ENCODE data around the gene DOCK6. TPM values are rescaled to one million over a fixed set of nuclear protein-coding genes. Genes with fewer than 3 reads are reported as not detected.

The DOCK6 gene
- total RNA-seq, 1 experiment from 2014 or later, result 13.0 TPM

DNA sequence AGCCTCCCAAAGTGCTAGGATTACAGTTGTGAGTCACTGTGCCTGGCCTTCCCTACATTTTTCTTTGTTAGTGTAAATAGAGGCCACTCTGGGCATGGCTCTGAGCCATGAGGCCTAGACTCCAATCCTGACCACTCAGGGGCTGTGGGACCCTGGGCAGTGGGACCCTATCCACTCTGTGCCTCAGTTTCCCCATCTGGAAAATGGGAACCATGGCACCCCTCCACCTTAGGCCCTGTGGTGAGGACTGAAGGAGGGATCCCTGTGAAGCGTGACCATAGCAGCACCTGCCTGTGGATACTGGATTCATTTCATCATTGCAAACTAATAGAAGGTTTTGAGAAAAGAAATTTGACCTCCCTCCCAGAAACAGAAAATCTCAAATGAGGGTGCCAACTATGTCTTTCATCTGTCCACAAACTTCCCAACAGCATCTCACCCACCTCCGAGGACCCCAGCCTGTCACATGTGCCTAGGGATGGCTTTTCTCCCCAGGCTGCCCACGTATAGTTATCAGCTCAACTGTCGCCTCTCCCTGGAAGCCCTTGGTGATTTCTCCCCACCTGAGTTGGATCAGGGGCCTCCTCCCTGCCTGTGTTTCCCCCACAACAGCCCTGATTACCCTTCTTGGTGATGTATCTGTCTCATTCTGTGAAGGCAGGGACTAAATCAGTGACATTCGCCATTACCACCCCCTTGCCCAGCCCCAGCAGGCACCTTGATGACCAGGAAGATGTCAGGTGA is 17.3 kb downstream of the DOCK6 start:
- DNase-seq (ENCODE audit: low read depth), result peak; percentile 36

DNA sequence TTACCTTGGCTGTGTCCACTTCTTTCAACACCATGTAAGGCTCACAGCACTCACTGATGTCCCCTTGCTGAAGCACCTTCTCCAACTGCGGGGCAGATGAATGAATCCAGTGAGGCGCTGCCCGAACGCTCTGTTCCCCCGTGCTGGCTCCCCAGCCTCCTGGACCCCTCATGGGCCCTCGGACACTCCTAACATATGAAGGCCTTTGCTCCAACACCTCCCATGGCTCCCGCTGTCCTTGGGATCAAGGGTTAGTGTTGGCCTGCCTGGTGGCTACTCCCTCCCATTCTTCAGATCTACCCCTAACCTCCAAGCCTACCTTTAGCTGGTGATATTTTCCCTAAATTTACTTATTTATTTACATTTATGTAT is 18.5 kb downstream of the DOCK6 start:
- no peak for DNase-seq (ENCODE audit: low read depth)

DNA sequence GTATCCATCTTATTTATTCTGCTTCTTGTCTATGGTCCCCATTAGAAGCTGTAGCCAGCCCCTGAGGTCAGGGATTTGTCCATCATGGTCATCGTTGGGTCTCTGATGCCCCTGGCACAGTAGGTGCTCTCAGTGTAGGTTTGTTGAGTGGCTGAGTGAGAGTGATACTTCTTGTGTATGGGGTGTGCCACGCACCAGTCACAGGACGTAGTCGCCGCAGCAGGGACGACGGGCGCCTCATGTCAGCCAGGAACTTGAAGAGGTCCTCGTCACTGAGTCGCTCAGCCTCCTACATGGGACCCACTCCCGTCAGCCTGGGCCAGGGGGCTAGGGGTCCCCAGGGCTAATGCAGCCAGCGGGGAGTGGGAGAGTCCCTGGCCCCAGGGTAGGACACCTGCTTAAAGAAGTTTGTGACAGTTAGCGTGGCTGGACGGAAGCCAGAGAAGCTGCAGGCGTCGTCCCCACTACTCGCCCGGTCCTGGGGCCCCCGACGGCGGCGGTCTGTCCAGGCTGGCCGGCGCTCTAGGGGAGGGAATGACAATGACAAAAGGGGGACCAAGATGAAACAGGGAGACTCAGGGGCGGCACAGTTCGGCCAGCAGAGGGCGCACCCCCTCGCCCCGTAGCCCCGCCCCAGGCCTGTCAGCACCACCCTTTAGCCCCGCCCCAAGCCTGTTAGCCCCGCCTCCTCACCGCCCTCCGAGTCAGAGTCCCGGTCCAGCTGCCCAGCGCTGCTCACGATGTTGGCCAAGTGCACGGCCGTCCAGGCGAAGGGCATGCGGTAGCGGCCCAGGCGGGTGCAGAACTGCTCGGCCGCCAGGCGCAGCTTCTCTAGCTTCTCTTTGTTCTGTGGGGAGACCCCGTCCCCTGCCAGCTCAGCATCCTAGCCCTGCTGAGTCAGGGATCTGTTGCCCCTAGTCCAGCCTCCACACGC is 19.2 kb downstream of the DOCK6 start:
- peak; percentile 82 for DNase-seq (ENCODE audit: low read depth)

DNA sequence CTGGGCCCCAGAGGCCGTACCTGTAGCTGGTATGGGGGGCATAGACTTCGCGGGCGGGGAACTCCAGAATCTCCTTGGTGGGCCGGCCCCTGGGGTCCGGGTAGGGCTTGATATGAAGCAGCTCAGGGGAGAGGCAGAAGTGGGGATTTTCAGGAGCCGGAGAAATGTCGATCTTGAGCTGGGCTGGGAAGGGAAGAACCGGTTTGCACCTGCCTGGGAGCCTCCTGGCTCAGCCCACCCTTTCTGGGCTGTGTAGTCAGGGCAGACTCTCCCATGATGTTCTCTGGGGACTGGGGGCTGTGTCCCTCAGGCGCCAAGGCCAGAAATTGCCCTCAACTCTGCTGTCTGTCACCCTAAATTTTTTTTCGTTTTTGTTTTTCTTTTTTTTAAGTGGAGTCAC is 20.3 kb downstream of the DOCK6 start:
- DNase-seq (ENCODE audit: low read depth), result no peak

DNA sequence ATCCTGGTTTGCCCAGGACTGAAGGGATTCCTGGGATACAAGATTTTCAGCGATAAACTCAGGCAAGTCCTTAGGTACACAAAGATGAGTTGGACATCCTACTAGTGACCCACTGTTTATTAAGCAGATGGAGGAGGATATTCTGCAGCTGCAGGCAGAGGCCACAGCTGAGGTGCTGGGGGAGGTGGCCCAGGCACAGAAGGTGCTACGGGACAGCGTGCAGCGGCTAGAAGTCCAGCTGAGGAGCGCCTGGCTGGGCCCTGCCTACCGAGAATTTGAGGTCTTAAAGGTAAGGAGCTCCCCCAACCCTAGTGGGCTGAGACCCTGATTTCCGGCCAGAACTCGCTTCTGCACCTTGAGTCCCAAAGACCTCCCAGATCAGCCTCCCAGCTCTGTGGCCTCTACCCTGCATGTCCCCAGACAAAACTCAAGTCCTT is 22.3 kb downstream of the DOCK6 start:
- no peak for DNase-seq (ENCODE audit: low read depth)

DNA sequence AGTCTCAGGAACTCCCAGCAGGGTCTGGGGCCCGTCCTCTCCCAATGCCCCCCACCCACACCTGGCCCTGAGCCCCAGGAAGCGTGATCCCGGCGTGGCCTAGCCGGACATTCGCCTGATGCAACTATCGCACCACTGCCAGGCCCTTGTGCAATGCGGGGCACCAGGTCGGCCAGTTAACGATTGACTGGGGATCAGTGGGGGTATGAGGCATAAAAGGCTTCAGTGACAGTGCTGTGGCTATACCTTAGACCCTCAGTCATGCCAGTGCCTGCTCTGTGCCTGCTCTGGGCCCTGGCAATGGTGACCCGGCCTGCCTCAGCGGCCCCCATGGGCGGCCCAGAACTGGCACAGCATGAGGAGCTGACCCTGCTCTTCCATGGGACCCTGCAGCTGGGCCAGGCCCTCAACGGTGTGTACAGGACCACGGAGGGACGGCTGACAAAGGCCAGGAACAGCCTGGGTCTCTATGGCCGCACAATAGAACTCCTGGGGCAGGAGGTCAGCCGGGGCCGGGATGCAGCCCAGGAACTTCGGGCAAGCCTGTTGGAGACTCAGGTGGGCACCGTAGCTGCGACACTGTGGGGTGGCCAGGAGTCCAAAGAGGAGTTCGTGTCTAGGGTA is 22.8 kb downstream of the DOCK6 start, which contains the start of gene ANGPTL8:
ANGPTL8 (plus strand) TSS at position 243 of the 624 bp plus-strand sequence; CDS start at position 262, 19 bp downstream.
- no peak for DNase-seq (ENCODE audit: low read depth)

DNA sequence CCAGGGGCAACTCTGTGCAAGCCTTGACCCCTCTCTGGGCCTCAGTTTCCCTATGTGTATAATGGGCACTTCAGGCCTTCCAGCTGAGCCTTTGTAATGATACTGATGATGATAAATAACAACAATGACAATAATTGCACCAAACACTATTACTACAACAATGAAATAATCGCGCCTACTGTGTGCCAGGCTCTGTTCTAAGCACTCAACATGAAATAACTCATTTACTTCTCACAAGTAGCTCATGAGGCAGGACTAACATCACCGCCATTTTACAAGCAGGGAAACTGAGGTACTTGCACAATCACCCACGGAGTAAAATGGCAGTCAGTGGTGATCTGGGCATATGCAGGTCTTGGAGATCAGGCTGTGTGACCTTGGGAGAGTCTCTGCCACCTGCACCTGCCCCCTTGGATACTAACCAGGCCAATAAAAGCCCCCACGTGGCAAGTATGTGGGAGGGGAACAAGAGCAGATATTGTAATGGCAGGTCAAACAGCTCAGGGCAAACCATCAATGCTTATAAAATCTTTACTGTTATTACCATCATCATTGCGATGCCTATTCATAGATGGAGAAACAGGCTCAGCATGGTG is 23.4 kb downstream of the DOCK6 start:
- DNase-seq (ENCODE audit: low read depth), result no peak

DNA sequence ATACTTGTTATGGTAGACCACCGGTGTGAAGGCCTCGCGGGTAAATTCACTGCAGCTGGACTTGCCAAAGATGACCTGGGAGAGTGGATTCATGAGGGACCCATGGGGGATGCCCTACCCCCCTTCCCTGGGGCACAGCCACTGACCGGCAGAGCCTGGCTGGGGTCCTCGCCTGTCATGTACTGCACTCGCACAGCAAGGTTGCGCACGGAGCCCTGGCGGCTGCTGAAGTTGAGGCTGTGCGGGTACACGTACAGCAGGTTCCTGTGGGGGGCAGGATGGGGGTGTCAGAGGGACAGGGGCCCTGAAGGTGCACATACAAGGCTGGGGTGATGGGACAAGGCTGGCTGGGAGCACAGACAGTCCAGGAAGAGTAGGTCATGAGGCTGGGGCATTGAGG is 24.3 kb downstream of the DOCK6 start:
- DNase-seq (ENCODE audit: low read depth), result no peak

DNA sequence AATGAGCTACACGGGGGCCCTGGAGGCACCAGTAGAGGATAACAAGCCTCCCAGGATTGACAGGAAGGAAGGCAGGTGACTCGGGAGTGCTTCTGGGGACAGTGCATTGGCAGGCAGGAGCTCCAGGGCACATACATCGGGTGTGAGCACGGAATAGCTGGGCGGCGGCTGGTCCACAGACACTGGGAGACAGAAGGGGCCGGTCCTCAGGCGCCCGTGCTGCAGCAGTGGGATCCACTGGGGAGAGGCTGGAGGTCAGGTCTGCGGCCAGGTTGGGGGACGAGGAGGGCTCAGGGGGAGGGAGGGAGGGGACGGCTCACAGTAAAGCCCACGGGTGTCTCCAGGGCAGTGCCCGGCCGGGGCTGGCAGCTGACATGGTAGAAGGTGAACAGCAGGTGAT is 25.0 kb downstream of the DOCK6 start:
- no peak for DNase-seq (ENCODE audit: low read depth)

DNA sequence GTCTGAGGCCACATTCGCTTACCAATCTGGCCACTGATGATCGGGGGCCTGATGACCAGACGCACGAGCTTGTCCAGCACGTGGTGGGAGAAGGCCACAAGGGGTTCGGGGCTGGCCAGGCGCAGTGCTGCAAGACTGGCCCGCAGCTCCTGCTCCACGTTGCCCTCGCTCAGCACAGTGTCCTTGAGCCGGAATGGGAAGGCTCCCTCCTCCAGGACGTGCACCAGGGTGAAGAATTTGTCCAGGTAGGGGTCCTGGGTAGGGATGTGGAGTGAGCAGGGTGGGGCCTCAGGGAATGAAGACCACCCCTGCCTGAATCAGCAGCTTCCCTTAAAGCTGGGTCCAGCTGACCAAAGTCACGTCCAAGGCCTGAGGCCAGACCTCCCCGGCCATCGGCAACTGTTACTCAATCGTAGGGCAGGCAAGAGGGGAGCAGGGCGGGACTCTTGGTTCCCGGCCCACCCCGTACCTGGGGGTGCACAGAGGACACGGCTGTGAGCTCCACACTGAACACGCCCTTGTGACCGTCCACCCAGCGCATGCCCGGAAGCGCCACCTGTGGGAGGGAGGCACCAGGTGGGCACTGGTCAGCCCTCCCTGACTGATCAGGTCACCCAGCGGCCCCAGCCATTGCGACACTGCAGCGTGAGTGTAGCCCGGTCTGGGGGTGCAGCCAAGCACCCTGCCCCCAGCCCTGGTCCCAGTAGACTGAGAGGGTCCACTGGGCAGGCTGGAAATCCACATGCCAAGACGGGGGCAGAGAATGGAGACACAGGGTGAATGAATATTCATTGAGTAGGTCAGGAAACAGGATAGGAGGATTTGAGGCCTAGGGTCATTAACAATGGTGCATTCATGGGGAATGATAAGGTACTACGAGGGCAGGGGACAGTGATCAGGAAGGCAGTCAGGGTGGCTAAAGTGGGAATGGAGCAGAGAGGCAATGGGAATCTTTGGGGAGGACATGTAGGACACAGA is 25.7 kb downstream of the DOCK6 start:
- DNase-seq (ENCODE audit: low read depth), result no peak

DNA sequence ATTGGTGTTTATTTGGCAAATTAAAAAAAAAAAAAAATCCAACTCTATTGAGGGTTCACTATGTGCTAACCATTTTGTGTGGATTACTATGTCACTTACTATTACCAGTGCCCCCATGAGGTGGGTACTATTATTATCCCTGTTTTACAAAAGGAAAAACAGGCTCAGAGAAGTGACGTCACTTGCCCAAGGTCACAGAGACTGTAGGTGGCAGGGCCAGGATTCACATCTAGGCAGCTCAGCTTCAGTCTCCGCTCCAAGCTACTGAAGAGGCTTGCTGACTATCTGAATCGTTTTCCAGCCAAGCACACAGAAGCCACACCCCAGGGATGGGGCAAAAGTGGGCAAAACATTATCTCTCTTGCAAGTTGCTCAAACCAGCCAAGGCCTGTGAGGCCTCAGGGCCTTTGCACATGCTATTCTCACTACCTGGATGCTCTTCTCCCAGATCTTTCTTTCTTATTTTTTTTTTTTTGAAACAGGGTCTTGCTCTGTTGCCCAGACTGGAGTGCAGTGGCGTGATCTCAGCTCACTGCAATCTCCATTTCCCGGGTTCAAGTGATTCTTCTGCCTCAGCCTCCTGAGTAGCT is 27.7 kb downstream of the DOCK6 start:
- no peak for DNase-seq (ENCODE audit: low read depth)

DNA sequence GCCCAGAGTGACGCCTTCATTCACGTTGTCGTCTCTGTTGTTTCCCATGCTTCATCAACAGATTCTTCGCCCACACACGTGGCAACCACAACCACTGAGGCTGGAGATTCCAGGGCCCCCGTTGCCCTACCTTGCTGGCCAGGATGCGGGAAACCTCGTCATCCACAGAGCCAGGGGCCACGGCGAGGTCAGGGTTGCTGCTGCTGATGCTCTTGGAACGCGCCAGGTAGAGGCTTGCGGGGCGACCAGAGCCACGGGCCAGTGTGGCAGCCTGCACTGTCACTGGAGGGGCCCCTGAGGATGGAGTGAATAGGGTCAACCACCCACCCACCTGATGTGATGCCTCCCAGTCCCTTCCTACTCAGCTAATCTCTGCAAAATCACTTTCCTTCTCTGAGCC is 29.3 kb downstream of the DOCK6 start:
- peak; percentile 27 for DNase-seq (ENCODE audit: low read depth)

DNA sequence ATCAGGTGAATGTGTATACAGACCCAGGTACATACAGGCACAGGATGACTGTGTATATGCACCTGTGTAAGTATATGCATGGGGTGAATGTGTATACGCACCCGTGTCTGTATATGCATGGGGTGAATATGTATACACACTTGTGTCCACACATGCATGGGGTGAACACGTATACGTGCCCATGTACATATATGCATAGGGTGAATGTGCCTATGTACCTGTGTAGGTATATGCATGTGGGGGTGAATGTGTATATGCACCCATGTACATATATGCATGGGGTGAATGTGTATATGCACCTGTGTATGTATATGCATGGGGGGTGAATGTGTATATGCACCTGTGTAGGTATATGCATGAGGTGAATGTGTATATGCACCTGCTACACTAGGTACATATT is 29.8 kb downstream of the DOCK6 start:
- no peak for DNase-seq (ENCODE audit: low read depth)

DNA sequence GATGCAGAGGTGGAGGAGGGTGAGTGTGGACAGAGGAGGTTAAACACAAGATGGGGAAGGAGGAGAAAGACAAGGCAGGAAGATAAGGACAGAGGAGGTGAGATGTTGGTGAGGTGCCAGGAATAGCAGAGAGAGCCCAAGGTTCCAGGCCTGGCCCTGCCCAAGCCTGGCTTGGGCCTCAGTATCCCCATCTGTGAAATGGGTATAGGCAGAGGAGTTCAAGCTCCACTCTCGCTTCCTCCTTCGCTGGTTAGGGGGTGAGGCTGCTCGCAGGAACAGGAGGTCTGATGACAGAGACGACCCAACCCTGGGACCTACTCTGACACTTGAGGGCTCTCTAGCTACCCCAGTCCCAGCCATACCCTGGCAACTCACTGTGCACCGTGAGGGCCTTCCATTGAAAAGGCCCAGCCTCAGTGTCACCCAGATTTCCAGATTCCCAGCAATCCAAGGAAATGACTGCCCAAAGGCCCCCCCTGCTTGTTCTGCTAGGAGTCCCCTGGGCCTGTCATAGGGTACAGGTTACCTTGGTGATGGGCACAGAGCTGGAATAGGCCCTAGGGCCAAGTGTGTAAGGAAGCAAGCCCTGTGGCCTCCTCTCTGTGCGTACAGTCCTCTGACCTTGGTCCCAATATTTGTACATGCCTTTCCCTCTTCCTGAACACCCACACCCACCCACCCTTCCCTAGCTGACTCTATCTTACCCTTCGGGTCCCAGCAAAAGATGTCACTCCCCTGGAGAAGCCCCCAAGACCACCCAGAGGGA is 31.5 kb downstream of the DOCK6 start:
- DNase-seq (ENCODE audit: low read depth), result peak; percentile 11

DNA sequence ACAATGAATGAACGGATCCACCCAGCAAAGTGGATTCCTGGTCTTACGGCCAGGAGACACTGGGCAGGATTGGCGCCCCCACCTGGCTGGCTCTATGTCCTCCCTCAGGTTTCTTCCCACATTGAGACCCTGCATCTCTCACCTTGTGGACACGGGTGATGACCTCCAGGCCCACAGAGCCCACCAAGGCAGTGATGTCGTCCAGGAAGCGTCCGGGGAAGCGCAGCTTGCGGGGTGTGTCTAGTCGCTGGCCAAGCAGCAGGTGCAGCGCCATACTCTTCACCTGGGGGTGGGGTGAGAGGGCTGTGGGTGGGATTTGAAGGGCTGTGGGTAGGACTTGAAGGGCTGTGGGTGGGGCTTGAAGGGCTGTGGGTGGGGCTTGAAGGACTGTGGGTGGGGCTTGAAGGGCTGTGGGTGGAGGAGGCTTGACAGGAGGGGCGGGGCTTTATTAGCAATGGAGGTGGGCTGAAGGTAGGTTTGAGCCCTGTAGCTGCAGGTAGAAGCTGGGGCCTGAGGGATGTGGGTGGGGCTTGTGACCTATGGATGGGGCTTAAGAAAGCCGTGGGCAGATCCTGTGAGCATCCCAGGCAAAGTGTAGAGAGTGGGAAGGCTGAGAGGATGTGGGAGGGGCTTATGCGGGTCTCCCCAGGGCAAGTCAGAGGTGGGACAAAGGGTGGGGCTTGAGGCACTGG is 35.0 kb downstream of the DOCK6 start:
- no peak for DNase-seq (ENCODE audit: low read depth)

DNA sequence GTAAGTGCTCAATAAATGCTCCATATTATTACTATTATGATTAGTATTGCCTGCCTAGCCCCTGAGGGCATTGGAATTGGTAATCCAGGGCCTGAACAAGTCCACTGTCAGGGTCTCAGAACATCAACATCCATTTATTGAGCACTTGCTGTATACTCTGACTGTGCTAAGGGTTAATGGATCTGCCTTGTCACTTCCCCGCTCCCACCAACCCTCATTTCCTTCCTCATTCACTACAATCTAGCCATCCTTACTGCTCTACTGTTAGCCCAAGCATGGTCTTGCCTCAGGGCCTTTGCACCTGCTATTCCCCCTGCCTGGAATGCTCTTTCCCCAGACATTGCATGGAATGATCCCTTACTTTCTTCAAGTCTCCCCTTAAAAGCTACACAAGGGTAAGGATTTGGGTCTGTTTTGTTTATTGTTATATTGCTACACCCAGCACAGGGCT is 35.6 kb downstream of the DOCK6 start:
- no peak for DNase-seq (ENCODE audit: low read depth)

DNA sequence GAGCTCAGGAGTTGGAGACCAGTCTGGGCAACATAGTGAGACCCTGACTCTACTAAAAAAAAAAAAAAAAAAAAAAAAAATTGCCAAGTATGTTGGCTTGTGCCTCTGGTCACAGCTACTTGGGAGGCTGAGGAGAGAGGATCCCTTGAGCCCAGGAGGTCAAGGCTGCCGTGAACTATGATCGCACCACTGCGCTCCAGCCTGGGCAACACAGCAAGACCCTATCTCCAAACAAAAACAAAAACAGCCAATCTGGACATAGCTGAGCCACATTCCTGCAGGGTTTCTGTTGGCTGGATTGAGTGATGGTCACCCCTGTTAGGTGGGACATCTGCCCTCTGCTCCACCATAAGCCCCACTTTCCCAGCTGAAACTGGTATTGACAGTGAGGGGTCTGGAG is 36.5 kb downstream of the DOCK6 start:
- DNase-seq (ENCODE audit: low read depth), result no peak

DNA sequence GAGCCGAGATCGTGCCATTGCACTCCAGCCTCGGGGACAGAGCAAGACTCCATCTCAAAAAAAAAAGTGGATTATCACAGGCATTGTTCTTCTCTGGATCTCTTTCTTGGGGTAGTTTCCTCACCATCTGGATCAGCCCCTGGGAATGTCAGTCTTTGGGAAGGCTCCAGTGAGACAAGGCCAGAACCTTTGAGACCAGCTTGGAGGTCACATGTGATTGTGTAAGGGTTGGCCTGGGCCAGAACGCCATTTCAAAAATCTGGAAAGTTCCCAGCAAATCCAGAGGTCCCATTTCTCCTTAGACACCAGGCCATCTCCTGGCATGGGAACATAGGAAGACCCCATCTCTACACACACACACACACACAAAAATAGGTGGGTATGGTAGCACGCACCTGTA is 37.2 kb downstream of the DOCK6 start:
- DNase-seq (ENCODE audit: low read depth), result no peak

DNA sequence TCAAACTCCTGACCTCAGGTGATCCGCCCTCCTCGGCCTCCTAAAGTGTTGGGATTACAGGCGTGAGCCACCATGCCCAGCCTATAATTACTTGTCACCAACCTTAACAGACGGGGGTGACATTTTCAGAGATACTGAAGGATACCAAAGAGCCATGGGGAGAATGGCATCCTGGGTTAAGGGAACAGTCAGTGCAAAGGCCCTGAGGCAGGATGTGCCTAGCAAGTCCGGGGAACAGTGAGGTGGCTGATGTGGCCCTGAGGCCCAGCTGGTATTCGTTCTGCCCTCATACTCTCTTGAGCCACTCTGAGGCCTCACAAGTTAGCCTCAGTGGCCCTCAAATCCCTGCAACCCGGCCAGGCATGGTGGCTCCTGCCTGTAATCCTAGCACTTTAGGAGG is 37.9 kb downstream of the DOCK6 start:
- DNase-seq (ENCODE audit: low read depth), result no peak

Data from M059J (cell line).